Lung (tissue), 12 donors: ENCODE measurements around the gene TMEM202. TPM values are rescaled to one million over a fixed set of nuclear protein-coding genes. Genes with fewer than 3 reads are reported as not detected.
"Not testable (repeated sequence)": the region's sequence is repeated elsewhere in the genome, so short reads cannot be mapped to it uniquely, and the experiment has no call there.

Experiments used
- ATAC-seq: fragments of 200-7000 bp; cut with Tn5 transposase; one replicate; pipeline ENCODE4 v1.9.1; 2020; ENCODE audit warnings: moderate number of reproducible peaks; ENCODE audit not compliant: insufficient read depth, low FRiP score
- DNase-seq, 3 donors: peaks; one replicate each; pipeline ENCODE4 v3.0.0-alpha.2; 2013 to 2017
- H3K27ac ChIP-seq, 2 donors: one replicate each; pipeline ENCODE4 v1.5.1; 2013; ENCODE audit warnings: mild to moderate bottlenecking in 2 of 2, moderate library complexity in 2 of 2, control low read depth in 1 of 2, inconsistent platforms in 1 of 2, low read depth in 1 of 2, low read length in 1 of 2
- H3K27me3 ChIP-seq, 3 donors: one replicate each; pipeline ENCODE4 v1.5.1; 2013; ENCODE audit warnings: low read length in 2 of 3; ENCODE audit not compliant: control insufficient read depth in 3 of 3, insufficient read depth in 3 of 3
- H3K36me3 ChIP-seq, 4 donors: one replicate each; pipeline ENCODE4 v1.5.1; 2013; ENCODE audit warnings: low read length in 4 of 4, mild to moderate bottlenecking in 1 of 4, moderate library complexity in 1 of 4; ENCODE audit not compliant: control insufficient read depth in 4 of 4, insufficient read depth in 4 of 4
- H3K4me1 ChIP-seq, 5 donors: one replicate each; pipeline ENCODE4 v1.5.1; 2013; ENCODE audit warnings: low read length in 5 of 5, mild to moderate bottlenecking in 2 of 5, moderate library complexity in 1 of 5; ENCODE audit not compliant: control insufficient read depth in 5 of 5, insufficient read depth in 5 of 5
- H3K4me3 ChIP-seq: one replicate; pipeline ENCODE4 v1.5.1; 2013; ENCODE audit warnings: mild to moderate bottlenecking, control low read depth, moderate library complexity
- H3K9ac ChIP-seq, 2 donors: one replicate each; pipeline ENCODE4 v1.5.1; 2013; ENCODE audit warnings: low read length in 2 of 2, control low read depth in 1 of 2; ENCODE audit not compliant: insufficient read depth in 1 of 2
- H3K9me3 ChIP-seq, 4 donors: one replicate each; pipeline ENCODE4 v1.5.1; 2013; ENCODE audit warnings: low read length in 3 of 4, mild to moderate bottlenecking in 1 of 4, moderate library complexity in 1 of 4; ENCODE audit not compliant: control insufficient read depth in 4 of 4, insufficient read depth in 3 of 4
- CTCF ChIP-seq: IDR thresholded peaks from 2 replicates; pipeline ENCODE4 v1.5.1; 2012; ENCODE audit warnings: mild to moderate bottlenecking; ENCODE audit errors: control extremely low read depth, extremely low read depth
- WGBS, 2 donors: extraction: QIAGEN DNeasy Blood & Tissue Kit; methylation state at CpG; one replicate each; pipeline ENCODE4 v1.1.7; 2013; 5-methylcytosine and 5-hydroxymethylcytosine counted together
- polyA plus RNA-seq, 2 donors: library from polyadenylated mRNA; stranded (reverse); fragments of 200-250 nt; gene quantifications; one replicate each; pipeline ENCODE4 v1.2.1, GENCODE V29; 2013
- total RNA-seq, 2 donors: library from RNA; depleted of rRNA in 1 of 2; stranded (reverse); fragments of >200 nt in 1 of 2; gene quantifications; one replicate each; pipeline ENCODE4 v1.2.1, GENCODE V29; 2014 to 2021
- donor health status: control.
- donor health status: control.
- donor health status: Bipolar disorder and iron deficiency.
- donor health status: healthy.
- donor health status: DM: yes; HTN: yes; CAD: no.

TMEM202 gene
- total and polyA plus RNA-seq, 4 donors = not detected

GRCh38 chr15:72411544-72411943 is 13.4 kb downstream of the TMEM202 start:
- WGBS, 2 donors = 38 to 48% methylated on average over 1 of the region's 1 CpG
- Histone ChIP-seq H3K27ac (no peak overlapping the region), H3K4me3 (no peak overlapping the region), H3K36me3 (no peaks in the 10 kb centered on the region), H3K27me3 (peaks cover 0 to 4% (median 0%) of the 10 kb centered on the region in 3 donors), H3K9ac (no peak overlapping the region), H3K9me3 (no peaks in the 10 kb centered on the region), H3K4me1 (no peaks in the 10 kb centered on the region)
- no peak for ATAC-seq
- DNase-seq = no peak
- no peak for TF ChIP-seq CTCF

GRCh38 chr15:72413337-72413736 is 15.2 kb downstream of the TMEM202 start:
- not testable (repeated sequence) for DNase-seq, H3K27ac ChIP-seq, H3K9me3 ChIP-seq, H3K4me3 ChIP-seq, H3K9ac ChIP-seq, H3K27me3 ChIP-seq, H3K4me1 ChIP-seq, H3K36me3 ChIP-seq, ATAC-seq
- WGBS, 2 donors = 87 to 91% methylated on average over 3 of the region's 3 CpGs

GRCh38 chr15:72415304-72415703 is 17.2 kb downstream of the TMEM202 start:
- TF ChIP-seq CTCF = no peak
- ATAC-seq (no peak), DNase-seq (no peak)
- Histone ChIP-seq H3K4me1 (no peaks in the 10 kb centered on the region), H3K9me3 (no peaks in the 10 kb centered on the region), H3K9ac (no peak overlapping the region), H3K27ac (no peak overlapping the region), H3K36me3 (no peaks in the 10 kb centered on the region), H3K4me3 (no peak overlapping the region), H3K27me3 (no peaks in the 10 kb centered on the region)
- 76 to 86% methylated on average over 2 of the region's 2 CpGs for WGBS, 2 donors

- not testable (repeated sequence) for DNase-seq
Measured at GRCh38 chr15:72419768-72420167, 21.7 kb downstream of the TMEM202 start.

GRCh38 chr15:72420576-72420975 is 22.5 kb downstream of the TMEM202 start:
- no peaks in the 10 kb centered on the region for H3K4me1 ChIP-seq
- peaks cover 0 to 2% (median 0%) of the 10 kb centered on the region in 3 donors for H3K27me3 ChIP-seq
- no peaks in the 10 kb centered on the region for H3K36me3 ChIP-seq
- 42 to 60% methylated on average over 2 of the region's 2 CpGs for WGBS, 2 donors
- H3K9ac ChIP-seq = no peak overlapping the region
- TF ChIP-seq CTCF = no peak
- no peak overlapping the region for H3K4me3 ChIP-seq
- ATAC-seq = no peak
- H3K9me3 ChIP-seq = peaks cover 0 to 2% (median 0%) of the 10 kb centered on the region in 4 donors
- no peak overlapping the region for H3K27ac ChIP-seq
- DNase-seq = no peak

More at GRCh38 chr15:72419768-72420167, 21.7 kb downstream of the TMEM202 start:
- not testable (repeated sequence) for H3K27ac ChIP-seq, ATAC-seq, H3K4me3 ChIP-seq, H3K36me3 ChIP-seq, H3K4me1 ChIP-seq, H3K9me3 ChIP-seq, H3K9ac ChIP-seq, H3K27me3 ChIP-seq
- 87 to 94% methylated on average over 3 of the region's 3 CpGs for WGBS, 2 donors
